Kidney epithelial cell (primary cell): ENCODE measurements around the gene CHMP6. TPM values are rescaled to one million over a fixed set of nuclear protein-coding genes. Genes with fewer than 3 reads are reported as not detected.
A peak's percentile ranks its signal among the peaks of the same experiment; 100 is the strongest.

Source experiments
- DNase-seq: peaks from one replicate; pipeline ENCODE4 v3.0.0-alpha.2; 2010; ENCODE audit warnings: low read depth
- H3K27me3 ChIP-seq: 2 replicates; pipeline ENCODE4 v1.6.0; 2011; ENCODE audit warnings: low read length; ENCODE audit not compliant: control insufficient read depth, insufficient read depth
- H3K36me3 ChIP-seq: 2 replicates; pipeline ENCODE4 v1.5.1; 2011; ENCODE audit warnings: low read length; ENCODE audit not compliant: control insufficient read depth, insufficient read depth
- H3K4me3 ChIP-seq: 2 replicates; pipeline ENCODE4 v1.5.1; 2011; ENCODE audit warnings: low read depth, mild to moderate bottlenecking, control low read depth, low read length
- total RNA-seq: library from RNA; depleted of rRNA; stranded (reverse); fragments of >200 nt; gene quantifications from 2 replicates; pipeline ENCODE4 v1.2.3, GENCODE V29; 2015
- TF ChIP-seq, protein P1 (sequence below): IDR thresholded peaks from 2 replicates; pipeline ENCODE4 v1.5.1; 2011; ENCODE audit warnings: mild to moderate bottlenecking, moderate library complexity, low read length, control low read depth, inconsistent platforms; ENCODE audit not compliant: insufficient read depth, poor library complexity, severe bottlenecking

The CHMP6 gene
- total RNA-seq, 1 donor from 2014 or later, result 26.6 TPM

DNA sequence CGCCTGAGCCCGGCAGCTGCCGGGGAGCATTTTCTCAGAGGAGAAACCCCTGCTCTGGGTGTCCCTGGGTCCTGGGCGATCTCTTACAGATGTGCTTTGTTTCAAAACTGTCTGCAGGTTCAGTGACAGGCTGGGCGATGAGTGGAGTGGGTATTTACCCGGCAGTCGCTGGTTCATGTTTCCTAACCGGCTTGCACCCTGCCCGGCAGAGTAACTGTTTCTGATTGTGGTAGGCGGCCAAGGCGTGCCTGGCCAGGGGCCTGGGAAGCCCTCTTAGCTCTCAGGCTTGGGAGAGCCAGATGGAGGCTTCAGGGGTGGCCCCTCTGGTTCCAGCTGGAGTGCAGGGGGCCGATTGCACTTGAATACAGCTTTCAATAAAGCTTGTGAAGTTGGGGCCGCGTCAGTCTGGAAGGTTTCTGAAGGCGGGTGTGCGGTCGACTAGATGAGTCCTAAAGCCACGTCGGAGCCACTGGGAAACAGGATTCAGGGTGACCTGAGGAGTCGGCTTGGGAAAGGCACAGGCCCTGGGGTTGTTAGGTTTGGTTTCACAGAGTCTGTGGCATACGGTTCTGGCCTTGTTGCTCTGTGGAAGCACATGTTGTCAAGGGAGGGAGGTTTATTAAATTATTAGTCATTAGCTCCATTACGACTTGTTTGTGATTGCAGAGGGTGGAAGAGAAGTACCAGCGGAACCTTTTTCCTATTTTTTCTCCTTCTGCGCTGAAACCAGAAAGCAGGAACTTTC, 44.7 kb downstream of the CHMP6 start:
- TF ChIP-seq, protein P1, sequence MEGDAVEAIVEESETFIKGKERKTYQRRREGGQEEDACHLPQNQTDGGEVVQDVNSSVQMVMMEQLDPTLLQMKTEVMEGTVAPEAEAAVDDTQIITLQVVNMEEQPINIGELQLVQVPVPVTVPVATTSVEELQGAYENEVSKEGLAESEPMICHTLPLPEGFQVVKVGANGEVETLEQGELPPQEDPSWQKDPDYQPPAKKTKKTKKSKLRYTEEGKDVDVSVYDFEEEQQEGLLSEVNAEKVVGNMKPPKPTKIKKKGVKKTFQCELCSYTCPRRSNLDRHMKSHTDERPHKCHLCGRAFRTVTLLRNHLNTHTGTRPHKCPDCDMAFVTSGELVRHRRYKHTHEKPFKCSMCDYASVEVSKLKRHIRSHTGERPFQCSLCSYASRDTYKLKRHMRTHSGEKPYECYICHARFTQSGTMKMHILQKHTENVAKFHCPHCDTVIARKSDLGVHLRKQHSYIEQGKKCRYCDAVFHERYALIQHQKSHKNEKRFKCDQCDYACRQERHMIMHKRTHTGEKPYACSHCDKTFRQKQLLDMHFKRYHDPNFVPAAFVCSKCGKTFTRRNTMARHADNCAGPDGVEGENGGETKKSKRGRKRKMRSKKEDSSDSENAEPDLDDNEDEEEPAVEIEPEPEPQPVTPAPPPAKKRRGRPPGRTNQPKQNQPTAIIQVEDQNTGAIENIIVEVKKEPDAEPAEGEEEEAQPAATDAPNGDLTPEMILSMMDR, result no peak
- Histone ChIP-seq H3K4me3 (peak overlapping the region; percentile 71), H3K27me3 (no peaks in the 10 kb centered on the region), H3K36me3 (no peaks in the 10 kb centered on the region)
- DNase-seq, result no peak

DNA sequence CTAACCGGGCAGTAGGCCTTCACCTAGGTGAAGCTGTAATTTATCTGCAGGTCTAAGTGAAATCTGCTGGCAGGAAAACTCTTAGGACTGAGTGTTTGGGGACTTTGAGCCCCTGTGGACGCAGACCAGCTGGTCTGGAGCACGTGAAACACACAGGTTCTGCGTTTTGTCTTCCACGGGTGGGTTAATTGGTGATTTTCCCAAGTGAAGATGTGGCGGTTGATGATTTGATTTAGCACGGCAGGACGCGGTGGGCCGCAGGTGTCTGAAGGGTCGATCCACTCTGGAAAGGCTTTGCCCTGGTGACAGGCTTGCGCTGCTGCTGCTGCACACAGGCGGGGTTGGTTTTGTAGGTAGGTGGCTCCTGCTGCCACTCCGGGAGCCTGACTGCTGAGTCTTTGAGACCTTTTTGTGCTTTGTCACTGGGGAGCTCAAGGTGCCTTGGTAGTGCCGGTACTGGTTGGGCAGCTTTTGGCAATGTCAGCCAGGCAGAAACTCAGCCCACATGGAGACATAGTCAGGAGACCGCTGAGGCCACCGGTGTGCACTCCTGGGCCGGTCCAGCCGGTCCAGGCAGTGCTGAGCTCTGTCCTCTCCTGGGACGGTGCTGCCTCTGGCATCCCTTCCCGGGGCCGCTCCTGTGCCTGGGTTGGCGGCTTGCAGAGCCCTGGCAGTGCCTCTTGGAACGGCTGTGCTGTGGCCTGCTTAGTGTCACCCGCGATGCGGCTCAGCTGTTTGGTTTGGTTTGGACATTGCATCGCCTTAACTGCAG, 45.6 kb downstream of the CHMP6 start:
- no peak for DNase-seq
- H3K4me3 ChIP-seq, result no peak overlapping the region
- H3K36me3 ChIP-seq, result no peaks in the 10 kb centered on the region
- TF ChIP-seq, protein P1, result no peak
- no peaks in the 10 kb centered on the region for H3K27me3 ChIP-seq

DNA sequence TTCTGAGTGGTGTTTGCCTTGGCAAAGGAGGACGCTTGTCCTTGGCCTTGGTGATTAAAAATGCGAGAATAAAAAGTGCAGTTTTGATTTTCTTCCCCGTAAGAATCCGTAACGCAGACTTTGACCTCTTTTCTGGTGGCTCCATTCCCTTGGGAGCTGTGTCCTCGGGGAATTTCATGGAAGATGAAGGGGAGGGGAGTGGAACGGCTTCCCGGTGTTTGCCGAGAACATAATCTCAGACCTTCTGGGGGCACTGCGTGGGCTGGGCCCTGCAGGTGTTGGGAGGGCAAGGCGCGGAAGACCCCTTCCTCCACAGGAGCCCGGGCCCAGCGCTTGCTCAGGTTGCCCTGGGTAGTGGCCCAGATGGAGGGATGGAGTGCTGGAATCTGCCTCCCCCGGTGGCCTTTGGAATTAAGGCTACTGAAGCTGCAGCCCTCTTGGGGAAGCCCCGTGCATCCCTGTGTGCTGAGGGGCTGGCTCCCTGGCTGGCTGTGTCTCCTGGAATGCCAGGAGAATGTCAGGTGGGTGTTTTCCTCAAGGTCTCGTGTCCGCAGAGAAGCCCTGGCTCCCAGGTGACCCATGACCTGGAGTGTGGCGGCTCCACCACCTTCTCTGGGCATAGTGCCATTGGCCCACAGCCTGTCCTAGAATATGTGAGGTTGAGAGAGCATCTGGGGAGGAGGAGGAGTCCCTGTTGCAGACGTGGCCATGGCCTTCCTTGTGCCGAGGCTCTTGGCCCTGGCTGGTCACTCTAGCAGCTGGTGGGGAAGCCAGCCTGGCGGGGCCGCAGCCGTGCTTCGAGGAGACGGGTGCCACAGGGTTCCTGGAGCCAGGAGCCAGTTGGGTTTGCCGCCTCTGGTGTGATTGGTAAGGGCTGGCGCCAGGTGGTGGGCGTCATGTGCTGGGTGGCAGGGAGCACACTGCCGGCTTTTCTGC, 46.4 kb downstream of the CHMP6 start:
- TF ChIP-seq, protein P1, result peak; percentile 4
- DNase-seq, result no peak
- Histone ChIP-seq H3K27me3 (no peaks in the 10 kb centered on the region), H3K4me3 (no peak overlapping the region), H3K36me3 (no peaks in the 10 kb centered on the region)

DNA sequence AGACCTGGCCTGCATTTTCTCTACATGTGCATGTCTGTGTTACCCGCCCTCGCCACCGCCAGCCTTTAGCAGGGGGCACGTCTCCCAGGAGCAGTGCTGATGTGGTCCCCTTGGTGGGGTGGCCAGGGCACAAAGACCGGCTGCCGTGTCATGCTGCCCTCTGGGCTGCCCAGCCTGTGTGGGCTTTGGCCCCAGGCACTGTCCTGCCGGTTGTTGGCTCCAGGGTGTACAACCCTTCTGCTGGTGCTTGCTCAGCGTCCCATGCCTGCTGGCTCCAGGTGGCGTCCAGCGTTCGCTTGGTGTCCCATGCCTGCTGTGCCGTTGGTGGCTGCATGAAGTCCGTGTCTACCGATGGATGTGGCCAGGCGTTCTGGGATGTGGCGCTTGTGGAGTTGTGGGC, 47.5 kb downstream of the CHMP6 start:
- TF ChIP-seq, protein P1, result no peak
- no peak for DNase-seq
- Histone ChIP-seq H3K36me3 (no peaks in the 10 kb centered on the region), H3K4me3 (no peak overlapping the region), H3K27me3 (no peaks in the 10 kb centered on the region)

DNA sequence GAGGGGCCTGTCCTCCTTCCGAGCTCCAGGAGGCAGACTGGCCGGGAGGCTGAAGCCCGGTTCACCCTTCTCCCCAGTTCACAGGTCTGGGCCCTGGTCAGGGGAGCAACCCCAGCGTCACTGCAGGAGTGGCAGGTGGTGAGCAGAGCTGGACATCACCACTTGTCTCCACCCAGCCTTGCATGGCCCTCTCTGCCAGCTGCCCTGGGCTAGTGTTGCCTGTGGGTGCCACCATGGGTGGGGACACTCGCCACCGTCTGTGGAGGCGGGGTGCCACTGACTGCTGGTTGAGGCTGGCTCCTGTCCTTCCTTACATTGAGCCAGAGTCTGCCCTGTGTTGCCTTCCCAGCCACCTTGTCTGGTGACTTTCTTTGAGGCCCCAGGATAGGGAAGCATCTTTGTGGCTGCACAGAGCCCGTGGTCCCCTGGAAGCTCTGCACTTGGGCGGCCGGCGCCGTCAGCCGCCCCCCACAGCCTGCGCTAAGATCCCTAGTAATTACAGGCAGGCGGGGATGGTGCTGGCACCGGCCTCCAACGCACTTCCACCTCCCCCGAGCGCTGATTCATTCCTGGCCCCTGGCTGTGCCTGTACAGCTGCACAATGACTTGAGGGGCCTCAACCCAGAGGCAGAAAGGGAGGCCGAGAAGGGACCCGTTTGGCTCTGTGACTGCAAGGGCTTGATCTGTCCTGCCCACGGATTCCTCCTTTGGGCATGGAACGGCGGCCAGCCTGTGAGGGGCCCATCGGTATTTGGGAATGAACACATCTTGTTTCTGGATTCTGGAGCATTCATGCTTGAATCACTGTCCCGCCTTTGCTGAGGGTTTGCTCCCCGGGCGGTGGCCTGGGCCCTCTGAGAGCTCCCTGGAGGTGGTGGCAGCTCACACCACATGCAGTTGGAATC, 48.5 kb downstream of the CHMP6 start:
- DNase-seq, result no peak
- TF ChIP-seq, protein P1, result no peak
- no peak overlapping the region for H3K4me3 ChIP-seq

More for the DNA sequence above, 48.5 kb downstream of the CHMP6 start:
- Histone ChIP-seq H3K36me3 (no peaks in the 10 kb centered on the region), H3K27me3 (no peaks in the 10 kb centered on the region)
